OCI-LY7 (cell line): ENCODE measurements around the gene SEMA3C.

Experiments used
- EZH2phosphoT487 ChIP-seq: fragments of 200-600 bp; sonication (generic); IDR thresholded peaks from 2 replicates; pipeline ENCODE4 v1.6.1; 2018; ENCODE audit warnings: low read depth, borderline replicate concordance, mild to moderate bottlenecking, mixed run types, antibody characterized with exemption, low read length, moderate library complexity, mixed read lengths
- TF ChIP-seq, protein P1 (sequence below): fragments of 200-600 bp; sonication (generic); conservative IDR thresholded peaks from 2 replicates; pipeline ENCODE4 v1.5.1; 2014; ENCODE audit warnings: mild to moderate bottlenecking, antibody characterized with exemption, low read length, moderate library complexity, mixed read lengths

DNA sequence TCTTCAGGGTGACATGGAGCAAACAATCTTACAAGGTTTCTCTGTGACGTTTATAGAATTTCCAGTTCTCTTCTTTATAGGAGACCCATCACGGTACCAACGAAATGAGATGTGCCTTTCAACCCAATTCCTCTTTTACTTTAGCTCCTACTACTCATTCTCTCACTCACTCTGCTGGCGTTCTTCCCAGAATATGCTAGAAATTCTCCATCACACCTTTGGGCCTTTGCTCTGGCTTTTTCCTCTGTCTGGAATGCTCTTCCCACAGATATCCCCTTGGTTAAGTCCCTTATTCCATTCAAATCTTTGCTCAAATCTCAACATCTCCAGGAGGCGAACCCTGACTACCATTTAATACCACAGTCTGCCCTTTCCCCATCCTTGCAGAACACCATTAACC lies 39.0 kb downstream of the SEMA3C start:
- no peak for TF ChIP-seq EZH2phosphoT487
- TF ChIP-seq, protein P1, sequence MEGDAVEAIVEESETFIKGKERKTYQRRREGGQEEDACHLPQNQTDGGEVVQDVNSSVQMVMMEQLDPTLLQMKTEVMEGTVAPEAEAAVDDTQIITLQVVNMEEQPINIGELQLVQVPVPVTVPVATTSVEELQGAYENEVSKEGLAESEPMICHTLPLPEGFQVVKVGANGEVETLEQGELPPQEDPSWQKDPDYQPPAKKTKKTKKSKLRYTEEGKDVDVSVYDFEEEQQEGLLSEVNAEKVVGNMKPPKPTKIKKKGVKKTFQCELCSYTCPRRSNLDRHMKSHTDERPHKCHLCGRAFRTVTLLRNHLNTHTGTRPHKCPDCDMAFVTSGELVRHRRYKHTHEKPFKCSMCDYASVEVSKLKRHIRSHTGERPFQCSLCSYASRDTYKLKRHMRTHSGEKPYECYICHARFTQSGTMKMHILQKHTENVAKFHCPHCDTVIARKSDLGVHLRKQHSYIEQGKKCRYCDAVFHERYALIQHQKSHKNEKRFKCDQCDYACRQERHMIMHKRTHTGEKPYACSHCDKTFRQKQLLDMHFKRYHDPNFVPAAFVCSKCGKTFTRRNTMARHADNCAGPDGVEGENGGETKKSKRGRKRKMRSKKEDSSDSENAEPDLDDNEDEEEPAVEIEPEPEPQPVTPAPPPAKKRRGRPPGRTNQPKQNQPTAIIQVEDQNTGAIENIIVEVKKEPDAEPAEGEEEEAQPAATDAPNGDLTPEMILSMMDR = no peak
